NCI-H2029 (cell line): ENCODE results near the gene MLST8.
A peak's percentile ranks its signal among the peaks of the same experiment; 100 is the strongest.

Experiments
- DNase-seq: peaks from one replicate; lab custom pipeline; 2025; lab: John Stamatoyannopoulos, UW

The MLST8 gene

GRCh38 chr16:2205104-2205966 is at the start of gene MLST8:
Gene MLST8 (plus strand): TSS chr16:2205454. CDS start chr16:2206086, 632 bp downstream.
- peak; percentile 66 for DNase-seq

- no peak for DNase-seq
Measured at GRCh38 chr16:2155977-2156848, 49.0 kb upstream of the MLST8 start.

DNA sequence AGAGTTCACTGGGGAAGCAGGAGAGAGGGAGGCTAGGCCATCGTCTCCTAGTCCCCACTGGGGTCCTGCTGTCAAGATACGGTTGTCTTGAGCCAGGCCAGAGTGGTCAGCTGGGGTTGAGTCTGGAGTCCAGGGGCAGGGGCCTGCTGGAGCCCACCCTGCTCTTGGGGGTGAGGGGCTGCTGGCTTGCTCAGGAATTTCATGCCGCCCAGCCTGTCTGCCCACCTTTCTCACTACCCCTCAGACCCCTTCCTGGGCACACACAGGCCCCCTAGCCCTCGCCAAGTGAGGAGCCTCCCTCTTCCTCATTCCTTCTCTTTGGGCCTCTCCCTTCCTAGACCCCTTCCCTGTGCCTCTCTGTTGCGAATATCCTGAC is 48.4 kb upstream of the MLST8 start:
- DNase-seq, result no peak

DNA sequence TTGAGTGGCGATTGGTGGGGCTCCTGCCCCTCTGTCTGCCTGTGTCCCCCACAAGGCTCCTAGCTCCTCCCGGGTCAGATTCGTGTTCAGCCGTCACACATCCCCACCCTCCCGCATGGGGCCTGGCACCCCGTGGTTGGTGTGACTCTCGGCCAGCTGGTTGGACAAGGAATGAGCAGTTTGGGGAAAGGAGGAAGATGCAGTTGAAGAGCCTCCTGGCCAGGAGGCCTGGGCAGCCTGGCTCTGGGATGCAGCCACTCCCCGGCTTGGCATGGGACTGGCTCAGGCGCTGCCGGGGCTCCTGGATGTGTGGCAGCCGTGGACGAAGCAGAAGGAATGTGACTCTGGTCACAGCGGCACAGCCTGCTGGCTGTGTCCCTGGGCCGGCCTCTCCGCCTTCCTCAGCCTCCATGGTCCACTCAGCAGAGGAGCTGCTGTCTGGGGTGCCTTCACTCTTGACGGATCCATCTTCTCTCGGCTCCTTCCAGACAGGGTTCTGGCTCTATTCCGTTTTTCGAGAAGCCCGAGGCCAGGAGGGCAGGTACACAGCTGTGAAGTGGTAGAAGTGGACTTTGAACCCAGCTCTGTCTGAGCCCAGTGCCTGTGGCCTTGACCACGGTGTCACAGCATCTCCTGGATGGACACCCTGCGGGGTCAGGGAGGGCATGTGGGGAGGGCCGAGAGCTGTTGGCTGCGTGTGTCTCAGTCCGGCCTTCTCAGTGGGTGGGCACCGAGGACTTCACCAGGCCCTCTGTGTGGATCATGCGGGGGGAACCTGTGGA is 47.6 kb upstream of the MLST8 start:
- no peak for DNase-seq

DNA sequence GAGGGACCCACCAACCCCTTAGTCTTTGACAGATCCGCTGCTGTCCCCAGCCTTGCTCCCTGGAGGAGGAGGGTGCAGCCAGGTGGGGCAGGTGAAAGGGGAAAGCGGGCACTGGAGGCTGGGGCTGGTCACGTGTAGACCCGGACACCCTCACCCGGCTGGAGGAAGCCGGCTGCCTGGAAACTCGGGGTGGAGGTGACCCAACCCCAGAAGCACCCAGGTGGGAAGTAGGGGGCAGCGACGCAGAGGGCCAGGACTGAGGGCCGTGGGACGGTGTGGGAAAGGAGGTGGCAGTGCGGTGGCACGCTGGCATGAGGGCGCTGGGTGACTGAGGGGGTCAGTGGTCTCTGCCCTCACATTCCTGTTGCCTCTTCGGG is 47.0 kb upstream of the MLST8 start:
- no peak for DNase-seq

GRCh38 chr16:2159175-2159838 is 45.9 kb upstream of the MLST8 start:
- no peak for DNase-seq

DNA sequence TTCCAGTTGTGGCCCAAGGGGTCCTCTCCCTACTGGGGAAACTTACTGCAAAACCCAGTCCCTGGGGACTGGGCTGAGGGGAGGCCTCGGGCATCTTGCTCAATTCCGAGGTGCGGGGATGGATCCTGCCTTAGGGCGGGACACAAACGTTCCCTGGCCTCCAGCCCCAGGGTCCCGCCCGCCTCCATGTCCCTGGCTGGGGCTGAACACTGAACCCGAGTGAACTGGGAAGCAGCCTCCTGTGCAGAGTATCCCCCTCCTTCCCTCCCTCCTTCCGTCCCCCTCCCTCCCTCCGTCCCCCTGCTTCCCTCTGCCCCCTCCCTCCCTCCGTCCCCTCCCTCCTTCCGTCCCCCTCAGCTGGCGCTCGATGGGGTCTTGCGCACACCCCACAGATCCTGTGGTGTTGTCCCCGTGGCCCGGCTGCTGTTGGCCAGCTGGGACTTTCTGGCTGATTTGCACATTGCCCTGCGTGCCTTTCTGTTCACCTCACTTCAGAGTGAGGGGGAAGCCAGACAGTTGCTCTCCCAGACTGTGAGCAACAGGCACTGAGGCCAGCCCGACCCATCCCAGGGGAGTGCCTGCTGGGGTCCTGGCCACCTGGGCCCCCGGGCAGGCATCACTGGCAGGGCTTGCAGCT is 44.2 kb upstream of the MLST8 start:
- no peak for DNase-seq

DNA sequence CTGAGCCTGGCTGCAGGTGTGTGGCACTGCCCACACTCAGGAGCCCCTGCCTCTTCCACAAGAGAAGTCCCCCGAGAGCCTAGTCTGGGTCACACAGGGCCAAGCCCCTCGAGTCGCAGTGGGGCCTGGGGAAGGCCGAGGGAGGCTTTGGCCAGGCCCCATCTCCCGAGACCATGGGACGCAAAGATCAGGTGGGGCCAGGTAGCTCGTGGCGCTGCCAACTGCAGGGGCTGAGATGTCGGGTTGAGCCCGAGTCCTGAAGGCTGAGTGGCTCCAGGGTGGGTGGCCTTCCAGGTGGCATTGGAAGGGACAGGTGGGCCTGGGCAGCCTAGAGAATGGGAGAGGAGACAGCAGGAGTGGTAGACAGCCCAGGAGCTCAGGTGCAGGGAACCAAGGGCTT is 43.3 kb upstream of the MLST8 start:
- no peak for DNase-seq

- DNase-seq, result no peak
Measured at GRCh38 chr16:2162676-2163118, 42.6 kb upstream of the MLST8 start.

- no peak for DNase-seq
Measured at GRCh38 chr16:2163211-2163881, 41.9 kb upstream of the MLST8 start.

DNA sequence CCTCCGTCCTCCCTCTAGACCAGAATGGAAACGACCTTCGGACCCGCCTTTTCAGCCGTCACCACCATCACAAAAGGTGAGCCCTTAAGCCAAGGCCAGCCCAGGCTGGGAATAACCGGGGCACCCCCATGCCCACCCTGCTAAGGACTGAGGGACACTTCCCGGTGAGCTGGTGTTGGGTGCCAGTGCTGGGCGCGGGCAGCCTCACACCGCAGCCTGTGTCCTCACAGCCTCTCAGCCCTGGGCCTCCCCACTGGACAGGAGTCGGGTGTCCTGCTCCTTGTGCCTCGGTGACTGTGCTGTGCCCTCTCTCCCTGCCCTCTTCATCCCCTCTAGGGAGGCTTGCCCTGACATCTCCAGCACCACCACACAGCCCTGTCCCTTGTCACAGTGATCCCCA is 39.4 kb upstream of the MLST8 start:
- DNase-seq, result no peak

DNA sequence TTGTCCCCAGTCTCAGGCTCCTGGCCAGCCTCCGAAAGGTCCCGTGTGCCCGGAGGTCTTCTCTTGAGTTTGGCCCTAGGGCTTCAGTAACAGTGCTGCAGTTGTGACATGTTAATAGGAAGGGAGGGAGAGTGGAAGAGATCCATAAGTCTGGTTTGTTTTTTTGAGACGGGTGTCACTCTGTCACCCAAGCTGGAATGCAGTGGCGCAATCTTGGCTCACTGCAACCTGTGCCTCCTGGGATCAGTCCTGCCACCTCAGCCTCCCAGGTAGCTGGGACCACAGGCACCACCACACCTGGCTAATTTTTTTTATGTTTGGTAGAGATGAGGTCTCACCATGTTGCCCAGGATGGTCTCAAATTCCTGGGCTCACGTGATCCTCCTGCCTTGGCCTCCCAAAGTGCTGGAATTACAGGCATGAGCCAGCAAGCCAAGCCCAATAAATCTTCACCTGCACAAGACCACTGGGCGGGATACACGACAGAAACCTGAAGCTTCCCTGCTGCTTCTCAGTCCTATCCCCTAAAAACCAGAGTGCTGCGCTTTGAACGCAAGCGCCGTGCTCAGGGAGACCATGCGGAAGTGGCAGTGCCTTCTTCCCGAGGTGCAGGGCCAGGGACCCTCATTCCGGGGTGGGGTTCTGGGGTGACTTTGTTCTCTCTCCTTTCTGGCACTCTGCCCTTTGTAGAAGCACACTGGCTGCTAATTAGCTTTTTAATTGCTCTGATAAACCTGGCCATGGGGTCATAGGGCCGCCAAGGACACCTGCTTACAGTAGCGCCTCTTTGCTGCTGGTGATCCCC is 38.8 kb upstream of the MLST8 start:
- no peak for DNase-seq

GRCh38 chr16:2167068-2167638 is 38.1 kb upstream of the MLST8 start:
- no peak for DNase-seq

- no peak for DNase-seq
Measured at GRCh38 chr16:2170080-2170479, 35.2 kb upstream of the MLST8 start.

DNA sequence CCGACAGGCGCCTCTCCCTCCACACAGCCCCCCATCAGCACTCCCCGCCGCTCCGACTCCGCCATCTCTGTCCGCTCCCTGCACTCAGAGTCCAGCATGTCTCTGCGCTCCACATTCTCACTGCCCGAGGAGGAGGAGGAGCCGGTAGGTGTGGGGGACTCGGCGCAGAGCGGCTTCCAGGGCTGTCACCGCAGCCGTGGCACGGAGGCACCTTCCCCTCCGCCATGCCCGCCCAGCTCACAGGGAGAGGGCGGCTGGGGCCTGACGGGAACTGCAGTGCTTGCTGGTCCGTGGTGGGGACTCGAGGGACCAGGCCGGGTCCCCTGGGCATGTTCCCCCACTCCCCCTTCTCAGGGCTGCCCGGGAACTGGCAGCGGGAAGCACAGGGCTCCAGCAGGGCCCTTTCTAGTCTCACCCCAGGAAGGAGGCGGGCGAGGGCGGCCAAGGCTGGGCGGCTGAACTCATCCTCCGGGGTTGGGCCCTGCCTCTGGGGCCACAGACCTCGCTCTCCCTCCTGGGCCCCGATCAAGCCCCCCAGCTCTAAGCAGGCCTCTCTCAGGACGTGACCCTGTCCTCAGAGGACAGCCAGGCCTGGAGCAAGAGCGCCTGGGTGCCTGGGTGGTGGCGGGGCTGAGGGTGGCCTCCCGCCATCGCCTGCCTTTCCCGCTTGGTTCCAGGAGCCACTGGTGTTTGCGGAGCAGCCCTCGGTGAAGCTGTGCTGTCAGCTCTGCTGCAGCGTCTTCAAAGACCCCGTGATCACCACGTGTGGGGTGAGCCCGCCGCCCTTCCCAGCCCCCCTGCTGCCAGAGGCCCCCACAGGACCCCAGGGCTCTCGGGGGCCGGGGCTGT is 34.4 kb upstream of the MLST8 start:
- DNase-seq, result no peak

- DNase-seq, result no peak
Measured at GRCh38 chr16:2171601-2172178, 33.6 kb upstream of the MLST8 start.

- no peak for DNase-seq
Measured at GRCh38 chr16:2172688-2173335, 32.4 kb upstream of the MLST8 start.

DNA sequence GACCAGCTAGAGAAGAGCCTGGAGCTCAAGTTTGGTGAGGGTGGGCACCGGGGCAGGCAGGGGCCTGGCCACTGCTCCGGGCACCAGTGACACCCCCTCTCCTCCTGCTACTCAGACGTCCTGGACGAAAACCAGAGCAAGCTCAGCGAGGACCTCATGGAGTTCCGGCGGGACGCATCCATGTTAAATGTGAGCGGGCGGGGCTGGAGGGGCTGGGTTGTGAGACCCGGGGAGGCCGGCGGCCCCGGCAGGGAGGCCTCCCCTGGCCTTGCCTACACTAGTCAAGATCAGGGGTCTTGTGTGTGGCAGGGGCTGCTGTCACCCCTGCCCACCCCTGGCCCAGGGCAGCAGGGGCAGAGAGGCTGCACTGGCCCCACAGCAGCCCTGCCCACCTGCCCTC is 31.9 kb upstream of the MLST8 start:
- DNase-seq, result no peak
